ENCODE results near the gene GGT5. TPM values are rescaled to one million over a fixed set of nuclear protein-coding genes. Genes with fewer than 3 reads are reported as not detected.

Gene GGT5
- total RNA-seq, 1 donor from 2014 or later = 10.7 TPM

- Mint-ChIP-seq H3K27ac (ENCODE audit: unreplicated experiment) (peak overlapping the region; percentile 79), H3K4me1 (ENCODE audit: low read depth, unreplicated experiment) (peaks cover 21% of the 10 kb centered on the region), H3K27me3 (ENCODE audit: unreplicated experiment) (peaks cover 16% of the 10 kb centered on the region), H3K9me3 (ENCODE audit: unreplicated experiment) (peaks cover 9% of the 10 kb centered on the region), H3K4me3 (ENCODE audit: unreplicated experiment) (no peak overlapping the region), H3K36me3 (ENCODE audit: unreplicated experiment) (no peaks in the 10 kb centered on the region)
- TF ChIP-seq, protein P1, sequence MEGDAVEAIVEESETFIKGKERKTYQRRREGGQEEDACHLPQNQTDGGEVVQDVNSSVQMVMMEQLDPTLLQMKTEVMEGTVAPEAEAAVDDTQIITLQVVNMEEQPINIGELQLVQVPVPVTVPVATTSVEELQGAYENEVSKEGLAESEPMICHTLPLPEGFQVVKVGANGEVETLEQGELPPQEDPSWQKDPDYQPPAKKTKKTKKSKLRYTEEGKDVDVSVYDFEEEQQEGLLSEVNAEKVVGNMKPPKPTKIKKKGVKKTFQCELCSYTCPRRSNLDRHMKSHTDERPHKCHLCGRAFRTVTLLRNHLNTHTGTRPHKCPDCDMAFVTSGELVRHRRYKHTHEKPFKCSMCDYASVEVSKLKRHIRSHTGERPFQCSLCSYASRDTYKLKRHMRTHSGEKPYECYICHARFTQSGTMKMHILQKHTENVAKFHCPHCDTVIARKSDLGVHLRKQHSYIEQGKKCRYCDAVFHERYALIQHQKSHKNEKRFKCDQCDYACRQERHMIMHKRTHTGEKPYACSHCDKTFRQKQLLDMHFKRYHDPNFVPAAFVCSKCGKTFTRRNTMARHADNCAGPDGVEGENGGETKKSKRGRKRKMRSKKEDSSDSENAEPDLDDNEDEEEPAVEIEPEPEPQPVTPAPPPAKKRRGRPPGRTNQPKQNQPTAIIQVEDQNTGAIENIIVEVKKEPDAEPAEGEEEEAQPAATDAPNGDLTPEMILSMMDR (IDR thresholded peaks at IDR 0.05; ENCODE audit: partially characterized antibody, unreplicated experiment) = no peak
- no peak for DNase-seq
Observed at GRCh38 chr22:24179478-24180210, 65.2 kb downstream of the GGT5 start.

DNA sequence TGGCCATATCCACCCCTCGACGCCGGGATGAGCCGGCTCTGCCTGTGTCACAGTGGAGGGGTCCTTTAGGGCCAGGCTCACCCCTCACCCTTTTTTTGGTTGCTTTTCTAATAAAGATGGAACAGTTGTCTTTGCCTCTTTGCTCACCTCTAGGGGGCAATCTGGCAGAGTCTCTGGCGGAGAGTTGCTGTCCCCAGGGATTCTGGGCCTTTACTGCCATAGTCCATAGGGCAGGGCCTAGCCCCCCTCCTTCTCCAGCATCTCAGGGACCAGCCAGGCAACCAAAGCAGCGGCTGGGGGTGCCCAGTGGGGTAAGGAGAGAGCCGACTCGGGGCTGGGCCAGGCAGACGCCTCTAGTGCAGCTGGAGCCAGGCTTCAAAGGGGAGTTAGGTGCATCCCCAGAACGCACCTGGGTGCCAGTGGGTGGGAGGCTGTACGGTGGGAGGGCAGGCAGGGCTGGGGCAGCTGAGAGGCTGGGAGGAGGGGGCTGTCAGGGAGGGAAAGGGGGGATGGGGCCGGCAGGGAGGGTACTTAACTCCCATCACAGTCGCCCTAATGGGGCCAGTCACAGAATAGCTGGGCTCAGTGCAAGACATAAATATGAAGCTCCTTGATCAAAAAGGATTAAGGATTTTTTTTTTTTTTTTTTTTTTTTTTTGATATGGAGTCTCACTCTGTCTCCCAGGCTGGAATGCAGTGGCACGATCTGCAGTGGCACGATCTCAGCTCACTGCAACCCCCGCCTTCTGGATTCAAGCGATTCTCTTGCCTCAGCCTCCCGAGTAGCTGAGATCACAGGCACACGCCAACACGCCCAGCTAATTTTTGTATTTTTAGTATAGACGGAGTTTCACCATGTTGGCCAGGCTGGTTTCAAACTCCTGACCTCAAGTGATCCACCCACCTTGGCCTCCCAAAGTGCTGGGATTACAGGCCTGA is 66.1 kb downstream of the GGT5 start:
- TF ChIP-seq, protein P1 (IDR thresholded peaks at IDR 0.05; ENCODE audit: partially characterized antibody, unreplicated experiment) = peak; percentile 60
- H3K4me1 Mint-ChIP-seq (ENCODE audit: low read depth, unreplicated experiment) = peaks cover 21% of the 10 kb centered on the region
- peak overlapping the region; percentile 43 for H3K27ac Mint-ChIP-seq (ENCODE audit: unreplicated experiment)
- H3K27me3 Mint-ChIP-seq (ENCODE audit: unreplicated experiment) = peaks cover 16% of the 10 kb centered on the region
- no peak overlapping the region for H3K4me3 Mint-ChIP-seq (ENCODE audit: unreplicated experiment)
- H3K36me3 Mint-ChIP-seq (ENCODE audit: unreplicated experiment) = no peaks in the 10 kb centered on the region
- H3K9me3 Mint-ChIP-seq (ENCODE audit: unreplicated experiment) = peaks cover 9% of the 10 kb centered on the region
- no peak for DNase-seq

GRCh38 chr22:24178021-24178431 is 66.9 kb downstream of the GGT5 start:
- no peak overlapping the region for H3K4me3 Mint-ChIP-seq (ENCODE audit: unreplicated experiment)
- no peak overlapping the region for H3K27ac Mint-ChIP-seq (ENCODE audit: unreplicated experiment)
- TF ChIP-seq, protein P1 (IDR thresholded peaks at IDR 0.05; ENCODE audit: partially characterized antibody, unreplicated experiment) = no peak
- no peak for DNase-seq
- peaks cover 21% of the 10 kb centered on the region for H3K4me1 Mint-ChIP-seq (ENCODE audit: low read depth, unreplicated experiment)
- H3K36me3 Mint-ChIP-seq (ENCODE audit: unreplicated experiment) = no peaks in the 10 kb centered on the region
- peaks cover 9% of the 10 kb centered on the region for H3K9me3 Mint-ChIP-seq (ENCODE audit: unreplicated experiment)
- peaks cover 16% of the 10 kb centered on the region for H3K27me3 Mint-ChIP-seq (ENCODE audit: unreplicated experiment)

DNA sequence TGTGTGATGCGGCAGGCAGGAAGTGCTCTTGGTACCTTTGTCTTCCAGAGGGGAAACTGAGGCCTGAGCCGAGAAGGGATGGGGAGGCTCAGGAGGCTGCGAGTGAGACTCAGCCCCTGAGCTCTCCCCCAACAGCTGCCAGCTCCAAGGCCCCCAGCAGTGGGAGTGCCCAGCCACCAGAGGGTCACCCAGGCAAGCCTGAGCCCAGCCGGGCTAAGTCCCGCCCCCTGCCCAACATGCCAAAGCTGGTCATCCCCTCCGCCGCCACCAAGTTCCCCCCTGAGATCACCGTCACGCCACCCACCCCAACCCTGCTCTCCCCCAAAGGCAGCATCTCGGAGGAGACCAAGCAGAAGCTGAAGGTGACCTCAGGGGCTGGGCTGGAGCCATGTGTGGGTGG is 67.4 kb downstream of the GGT5 start:
- Mint-ChIP-seq H3K4me1 (ENCODE audit: low read depth, unreplicated experiment) (peaks cover 17% of the 10 kb centered on the region), H3K9me3 (ENCODE audit: unreplicated experiment) (peaks cover 9% of the 10 kb centered on the region), H3K27me3 (ENCODE audit: unreplicated experiment) (peaks cover 16% of the 10 kb centered on the region), H3K27ac (ENCODE audit: unreplicated experiment) (no peak overlapping the region), H3K36me3 (ENCODE audit: unreplicated experiment) (no peaks in the 10 kb centered on the region), H3K4me3 (ENCODE audit: unreplicated experiment) (no peak overlapping the region)
- DNase-seq = no peak
- TF ChIP-seq, protein P1 (IDR thresholded peaks at IDR 0.05; ENCODE audit: partially characterized antibody, unreplicated experiment) = no peak

Measured in glutamatergic neuron (in vitro differentiated cells).